ENCODE measurements around the gene SPTBN2. TPM values are rescaled to one million over a fixed set of nuclear protein-coding genes. Genes with fewer than 3 reads are reported as not detected.
"Not testable (repeated sequence)": the region's sequence is repeated elsewhere in the genome, so short reads cannot be mapped to it uniquely, and the experiment has no call there.

SPTBN2 gene
- total RNA-seq, 1 donor from 2014 or later, result 18.2 TPM

DNA sequence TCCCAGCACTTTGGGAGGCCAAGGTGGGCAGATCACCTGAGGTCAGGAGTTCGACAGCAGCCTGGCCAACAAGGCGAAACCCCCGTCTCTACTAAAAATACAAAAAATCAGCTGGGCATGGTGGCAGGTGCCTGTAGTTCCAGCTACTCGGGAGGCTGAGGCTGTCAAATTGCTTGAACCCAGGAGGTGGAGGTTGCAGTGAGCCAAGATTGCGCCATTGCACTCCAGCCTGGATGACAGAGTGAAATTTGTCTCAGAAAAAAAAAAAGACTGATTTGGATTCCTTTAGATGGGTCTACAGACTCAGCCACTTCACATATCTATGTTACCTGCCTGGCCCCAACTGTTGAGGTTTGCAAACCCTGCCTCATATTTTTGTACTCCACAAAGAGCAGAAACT is 4.8 kb downstream of the SPTBN2 start:
- not testable (repeated sequence) for DNase-seq (ENCODE audit: low spot score)

DNA sequence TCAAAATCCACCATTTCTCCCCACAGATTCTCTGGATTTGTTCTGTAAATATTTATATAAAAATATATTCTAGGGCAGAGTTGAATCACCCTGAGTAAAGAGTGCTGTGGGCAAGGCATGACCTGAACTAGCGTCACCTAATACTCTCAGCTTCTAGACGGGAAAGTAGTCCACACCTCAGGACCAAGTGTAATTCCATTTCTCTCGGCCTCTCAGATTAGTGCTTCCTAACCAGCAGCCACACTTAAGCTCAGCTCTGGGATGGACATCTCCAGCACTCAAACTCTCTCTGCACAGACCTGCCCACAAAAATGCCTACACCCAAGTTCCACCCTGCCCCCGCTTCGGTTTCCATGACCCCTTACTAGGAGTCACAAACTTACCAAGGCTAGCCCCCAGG is 5.3 kb downstream of the SPTBN2 start:
- no peak for DNase-seq (ENCODE audit: low spot score)

DNA sequence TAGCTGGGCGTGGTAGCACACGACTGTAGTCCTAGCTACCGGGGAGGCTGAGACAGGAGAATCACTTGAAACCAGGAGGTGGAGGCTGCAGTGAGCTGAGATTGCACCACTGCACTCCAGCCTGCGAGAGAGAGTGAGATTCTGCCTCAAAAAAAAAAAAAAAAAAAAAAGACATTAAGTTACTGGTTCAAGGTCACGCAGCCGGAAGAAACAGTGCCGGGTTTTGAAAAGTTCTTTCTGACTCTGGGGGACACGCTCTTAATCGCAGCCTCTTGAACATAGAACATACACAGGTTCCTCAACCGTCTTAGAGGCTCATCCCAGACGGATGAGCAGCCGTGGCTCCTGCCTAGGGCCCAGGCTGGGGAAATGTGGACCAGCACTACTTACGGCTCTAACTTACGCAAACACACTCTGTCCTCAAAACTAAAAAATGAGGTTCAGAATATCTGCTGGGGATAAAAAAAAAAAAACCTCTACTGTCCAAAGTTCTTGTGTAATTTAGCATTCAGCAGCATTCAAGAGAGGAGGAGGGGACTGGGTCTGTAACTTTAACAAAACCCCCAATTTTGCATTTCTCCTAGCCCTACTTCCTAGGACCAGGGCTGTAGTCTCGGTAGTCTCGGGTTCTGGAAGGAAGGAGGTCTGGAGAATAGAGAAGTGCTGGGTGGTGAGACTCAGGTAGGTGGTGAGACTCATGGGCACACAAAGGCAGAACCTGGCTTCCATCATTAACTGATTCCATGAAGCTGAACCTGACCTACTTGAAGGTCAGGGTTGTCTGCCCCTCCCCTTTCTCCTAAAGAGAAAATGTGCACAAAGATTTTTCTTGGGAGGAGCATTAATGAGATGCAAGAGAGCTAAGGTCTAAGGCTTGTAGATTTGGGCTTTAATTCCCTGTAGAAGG is 6.0 kb downstream of the SPTBN2 start:
- no peak for DNase-seq (ENCODE audit: low spot score)

DNA sequence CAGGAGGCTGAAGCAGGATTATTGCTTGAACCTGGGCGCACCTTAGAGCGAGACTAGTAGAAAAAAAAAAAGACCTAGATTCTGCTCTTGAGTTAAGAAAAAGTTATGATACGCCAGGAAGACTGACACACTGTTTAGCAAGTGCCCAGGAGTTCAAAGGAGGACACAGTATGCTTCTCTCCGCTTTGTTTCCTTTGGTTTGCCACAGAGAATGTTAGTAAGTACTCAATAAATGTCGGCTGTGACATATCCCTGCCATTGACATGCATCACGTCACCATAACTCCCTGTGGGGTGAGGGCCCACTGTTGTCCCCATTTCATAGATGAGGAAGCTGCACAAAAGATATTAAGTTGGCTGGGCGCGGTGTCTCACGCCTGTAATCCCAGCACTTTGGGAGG is 7.1 kb downstream of the SPTBN2 start:
- DNase-seq (ENCODE audit: low spot score), result no peak

DNA sequence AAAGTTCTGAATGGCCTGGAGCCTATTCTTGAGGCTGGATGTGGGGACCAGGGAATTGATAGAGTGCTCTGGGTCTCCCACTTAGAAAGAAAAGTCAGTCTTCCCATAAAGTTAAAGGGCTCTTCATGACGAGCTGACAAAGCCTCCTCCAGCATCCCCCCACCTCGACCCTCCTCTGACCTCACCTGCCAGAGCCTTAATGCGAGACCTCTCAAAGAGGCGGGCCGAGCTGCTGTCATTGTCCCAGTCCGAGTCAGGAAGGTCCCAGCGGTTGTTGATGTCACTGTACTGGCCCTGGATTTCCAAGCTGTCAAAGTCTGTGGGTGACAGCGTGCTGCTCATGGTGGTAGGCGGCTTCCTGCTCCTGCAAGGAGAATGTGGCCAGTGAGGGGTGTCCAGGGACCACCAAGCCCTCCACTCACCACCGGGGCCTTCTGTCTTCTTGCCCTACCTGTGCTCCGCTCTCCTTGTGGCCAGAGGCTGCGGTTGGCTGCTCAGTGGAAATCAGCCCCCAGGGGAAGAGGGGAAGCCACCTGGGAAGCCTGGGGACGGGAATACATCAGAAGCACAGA is 8.0 kb downstream of the SPTBN2 start:
- DNase-seq (ENCODE audit: low spot score), result no peak

DNA sequence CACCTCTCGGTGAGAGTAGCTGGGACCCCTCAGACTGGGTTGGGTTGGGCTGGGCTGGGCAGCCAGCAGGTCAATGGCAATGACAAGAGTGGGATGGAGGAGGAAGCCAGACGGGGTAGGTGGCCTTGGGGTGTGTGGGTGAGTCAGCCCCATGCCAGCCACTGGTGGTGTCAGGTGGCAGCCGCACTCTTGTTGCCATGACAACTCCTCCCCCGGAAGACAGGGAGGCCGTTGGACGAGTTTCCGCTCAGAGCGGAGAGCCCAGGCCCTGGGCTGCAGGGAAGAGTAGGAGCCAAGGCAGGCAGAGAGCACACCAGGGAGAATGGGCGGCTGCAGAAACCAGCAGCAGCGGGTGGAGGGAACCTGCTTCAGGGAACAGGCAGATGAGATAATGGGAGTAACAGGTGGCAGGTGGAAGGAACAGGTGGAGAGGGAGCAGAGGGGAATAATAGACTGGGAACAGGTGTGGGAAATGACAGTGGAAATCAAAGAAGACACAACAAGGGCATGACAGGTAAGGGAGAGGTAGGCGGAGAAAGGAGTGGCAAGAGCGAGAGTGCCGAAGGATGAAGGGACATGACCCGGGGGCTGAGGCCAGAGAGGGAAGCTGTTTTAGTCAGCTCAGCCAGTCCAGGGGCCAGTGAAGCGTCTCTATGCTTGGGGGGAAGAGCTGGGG is 8.7 kb downstream of the SPTBN2 start:
- peak; percentile 78 for DNase-seq (ENCODE audit: low spot score)

DNA sequence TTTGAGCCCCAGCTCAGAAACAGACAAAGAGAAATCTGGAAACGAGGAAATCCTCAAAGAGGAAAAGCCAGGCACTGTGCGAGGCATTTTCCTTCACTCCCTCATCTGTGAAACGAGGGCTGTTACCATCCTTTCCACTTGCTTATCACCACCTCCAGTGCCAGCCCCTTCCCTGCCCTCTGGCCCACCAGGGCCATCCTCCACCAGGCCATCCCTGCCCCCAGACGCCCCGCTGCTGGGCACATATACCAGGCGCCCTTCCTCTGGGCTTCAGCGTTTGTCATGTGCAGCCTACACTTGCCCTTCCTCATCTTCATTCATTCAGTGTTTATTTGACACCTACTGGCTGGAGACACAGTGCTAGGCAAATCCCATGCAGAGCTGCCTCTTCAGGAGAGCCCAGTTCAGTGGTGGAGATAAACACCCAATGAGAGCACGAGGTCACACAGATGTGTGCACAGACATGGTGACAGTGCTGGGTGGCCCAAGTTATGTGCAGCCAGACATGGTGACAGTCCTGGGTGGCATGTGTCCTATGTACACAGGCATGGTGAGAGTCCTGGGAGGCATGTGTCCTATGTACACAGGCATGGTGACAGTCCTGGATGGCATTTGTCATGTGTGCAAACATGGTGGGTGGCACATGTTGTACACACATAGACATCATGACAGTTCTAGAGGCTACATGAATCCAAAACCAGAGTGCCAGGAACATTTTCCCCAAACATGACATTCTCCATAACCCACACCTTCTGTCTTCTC is 9.7 kb downstream of the SPTBN2 start:
- DNase-seq (ENCODE audit: low spot score), result no peak

DNA sequence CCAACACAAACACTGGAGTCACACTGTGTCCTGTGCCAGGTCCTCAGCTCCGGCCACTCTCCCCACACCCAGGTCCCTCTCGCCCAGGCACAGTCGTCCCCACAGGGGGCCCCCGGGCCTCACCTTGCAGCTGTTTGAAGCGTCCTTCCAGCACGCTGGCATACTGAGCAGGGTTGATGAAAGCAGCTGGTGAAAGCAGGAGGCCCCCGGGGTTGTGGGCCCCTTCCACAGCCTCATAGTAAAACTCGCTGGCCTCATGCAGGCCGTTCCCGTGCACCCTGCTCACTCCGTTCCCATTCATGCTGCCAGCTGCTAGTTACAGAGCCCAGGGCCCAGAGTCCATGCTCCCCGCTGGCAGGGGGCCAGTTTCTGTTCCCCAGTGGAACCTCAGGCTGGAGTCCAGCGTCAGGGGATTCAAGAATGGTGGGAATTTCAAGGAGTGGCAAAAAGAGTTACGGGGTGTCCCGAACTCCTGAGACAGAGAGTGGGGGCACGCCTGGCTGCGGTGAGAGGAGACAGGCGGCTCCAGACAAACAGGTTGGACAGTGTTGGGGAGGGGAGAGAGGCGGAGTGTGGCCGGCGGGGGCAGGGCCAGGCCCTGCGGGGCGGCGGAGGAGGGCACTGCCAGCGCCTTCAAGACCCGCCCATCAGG is 10.6 kb downstream of the SPTBN2 start:
- DNase-seq (ENCODE audit: low spot score), result peak; percentile 34

DNA sequence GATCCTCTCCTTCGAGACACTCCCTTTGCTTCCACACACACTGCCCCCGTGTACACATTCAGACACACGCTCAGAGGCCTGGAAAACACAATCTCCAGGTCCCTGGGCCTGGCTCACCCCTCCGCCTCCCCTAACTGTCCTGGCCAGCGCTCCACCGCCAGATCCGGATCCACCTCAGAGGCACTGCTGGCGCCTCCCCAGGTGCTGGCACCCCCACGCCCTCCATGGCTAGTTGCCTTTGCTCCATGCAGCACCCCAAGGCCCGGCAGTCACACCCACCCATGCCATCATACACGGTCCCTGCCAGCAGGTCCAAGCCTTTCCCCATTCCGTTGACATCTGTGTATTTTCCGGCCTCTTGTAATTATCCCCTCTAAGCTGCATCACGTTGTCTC is 11.1 kb downstream of the SPTBN2 start:
- DNase-seq (ENCODE audit: low spot score), result no peak

DNA sequence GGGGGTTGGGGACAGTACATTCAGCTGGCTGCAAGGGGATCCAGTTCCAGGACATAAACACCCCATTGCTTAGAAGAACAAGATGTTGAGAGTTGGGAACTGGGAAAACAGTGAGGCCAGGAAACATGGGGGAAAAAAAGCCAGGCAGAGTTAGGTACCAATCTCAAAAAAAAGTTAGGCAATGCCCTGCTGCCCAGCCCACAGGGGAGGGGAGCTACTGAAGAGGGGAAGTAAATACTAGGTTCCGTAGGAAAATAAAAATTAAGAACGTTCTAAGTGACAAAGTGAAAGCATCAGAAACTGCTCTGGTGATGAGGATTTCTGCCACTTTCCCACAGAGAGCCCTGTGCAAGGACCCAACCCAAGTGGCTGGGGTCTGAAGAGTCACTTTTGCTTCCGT is 12.0 kb downstream of the SPTBN2 start:
- no peak for DNase-seq (ENCODE audit: low spot score)

DNA sequence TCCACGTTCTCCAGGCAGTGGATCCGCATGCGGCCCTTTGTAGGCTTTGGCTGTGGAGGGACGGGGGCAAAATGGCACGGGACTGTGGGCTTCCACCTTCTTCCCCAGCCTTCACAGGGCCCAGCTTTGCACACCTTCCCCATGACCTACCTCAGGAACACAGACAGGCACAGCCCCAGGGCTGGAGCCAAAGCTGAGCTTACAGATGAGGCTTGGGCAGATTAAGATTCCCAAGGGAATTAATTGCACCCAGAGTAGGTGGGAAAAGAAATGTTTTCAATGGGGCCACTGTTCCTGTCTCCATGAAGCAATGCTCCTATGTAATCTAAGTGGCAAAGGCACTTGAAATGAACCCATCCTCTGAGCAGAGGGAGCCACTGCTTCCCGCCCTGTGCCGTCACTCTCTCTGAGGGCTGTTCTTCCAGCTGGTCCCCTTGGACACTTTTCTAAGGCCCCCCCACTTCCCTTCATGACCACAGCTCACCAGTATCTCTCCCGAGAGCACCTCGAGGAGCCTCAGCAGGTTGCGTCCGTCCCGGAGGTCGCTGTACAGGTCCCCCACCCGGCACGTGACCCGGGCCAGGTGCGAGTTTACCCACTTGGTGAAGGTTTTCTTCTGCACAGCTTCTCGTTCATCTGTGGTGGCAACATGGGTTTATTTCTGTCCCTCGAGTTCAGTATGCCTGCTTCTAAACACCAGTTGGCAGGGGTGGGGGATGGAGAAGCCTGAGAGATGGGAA is 13.5 kb downstream of the SPTBN2 start:
- no peak for DNase-seq (ENCODE audit: low spot score)

DNA sequence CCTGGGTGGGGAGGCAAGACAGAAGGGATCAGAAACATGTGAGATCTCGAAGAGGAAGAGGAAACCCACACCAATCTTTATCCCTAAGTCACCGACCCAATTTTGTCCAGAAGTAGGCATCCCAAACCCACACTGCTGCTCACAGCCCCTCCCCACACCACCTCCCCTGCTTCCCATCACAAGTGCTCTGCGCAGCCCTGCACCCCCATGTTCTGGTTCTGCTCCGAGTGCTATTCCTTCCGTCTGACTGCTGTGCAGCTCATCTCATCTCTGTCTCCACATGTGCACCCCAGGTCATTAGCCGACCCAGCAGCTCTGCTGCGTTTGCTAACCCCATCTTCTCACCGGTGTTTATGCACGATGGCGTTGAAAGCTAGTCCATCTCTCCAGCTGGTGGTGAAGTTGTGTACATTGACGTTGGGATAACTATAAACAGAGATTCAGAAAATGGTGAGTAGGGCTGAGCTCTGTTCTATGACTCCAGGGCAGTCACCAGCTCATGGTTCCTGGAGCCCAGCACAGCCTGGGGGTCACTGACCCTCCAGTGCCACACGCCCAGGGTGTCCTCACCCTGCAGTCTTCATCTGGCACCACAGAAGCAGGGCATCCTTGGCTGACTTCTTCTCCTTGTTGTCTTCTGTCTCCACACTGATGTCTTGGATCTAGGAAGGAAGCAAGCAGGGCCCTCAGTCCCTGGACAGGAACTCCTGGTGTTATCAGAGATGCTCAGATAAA is 15.1 kb downstream of the SPTBN2 start:
- no peak for DNase-seq (ENCODE audit: low spot score)

DNA sequence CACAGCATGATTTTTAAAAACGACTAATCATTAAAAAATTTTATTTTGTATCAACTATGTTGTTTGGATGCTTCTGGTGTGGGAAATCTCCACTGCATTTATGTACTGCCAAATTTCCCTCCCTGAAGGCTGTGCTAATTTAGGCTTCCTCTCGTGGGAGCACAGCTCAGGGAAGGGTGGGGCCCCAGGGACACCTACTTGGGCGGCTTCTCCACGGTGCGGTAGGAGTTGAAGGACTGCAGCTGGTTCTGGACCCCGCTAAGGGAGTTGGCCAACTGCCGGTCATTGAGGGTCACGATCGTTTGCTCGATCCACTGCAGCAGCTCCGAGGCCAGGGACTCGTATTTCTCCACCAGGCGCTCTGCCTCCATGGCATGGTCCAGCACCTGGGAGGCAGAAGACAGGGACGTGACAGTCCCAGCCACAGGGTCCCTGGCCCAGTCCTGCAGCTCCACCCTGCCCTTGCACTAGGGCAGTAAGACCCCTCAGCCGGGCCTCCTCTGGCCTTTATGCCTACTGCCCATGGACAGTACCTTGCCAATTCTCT is 18.6 kb downstream of the SPTBN2 start:
- no peak for DNase-seq (ENCODE audit: low spot score)

DNA sequence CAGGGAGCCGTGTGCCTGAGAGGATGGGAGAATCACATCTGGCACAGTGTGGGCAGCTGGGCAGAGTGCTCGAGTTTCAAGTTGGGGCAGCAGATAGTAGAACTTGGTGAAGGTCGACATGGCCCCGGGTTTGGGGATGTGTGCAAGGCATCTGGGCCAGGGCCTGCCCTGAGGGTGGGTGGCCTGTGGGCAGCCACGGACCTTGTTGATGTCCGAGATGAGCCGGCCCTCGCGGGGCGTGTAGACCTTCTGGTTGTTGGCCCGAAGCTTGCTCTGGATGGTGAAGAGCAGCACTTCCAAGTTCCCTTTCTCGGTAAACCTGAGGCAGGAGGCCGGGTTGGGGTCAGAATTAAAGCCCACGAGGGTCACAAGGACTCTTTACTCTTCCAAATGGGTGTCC is 20.3 kb downstream of the SPTBN2 start:
- DNase-seq (ENCODE audit: low spot score), result no peak

DNA sequence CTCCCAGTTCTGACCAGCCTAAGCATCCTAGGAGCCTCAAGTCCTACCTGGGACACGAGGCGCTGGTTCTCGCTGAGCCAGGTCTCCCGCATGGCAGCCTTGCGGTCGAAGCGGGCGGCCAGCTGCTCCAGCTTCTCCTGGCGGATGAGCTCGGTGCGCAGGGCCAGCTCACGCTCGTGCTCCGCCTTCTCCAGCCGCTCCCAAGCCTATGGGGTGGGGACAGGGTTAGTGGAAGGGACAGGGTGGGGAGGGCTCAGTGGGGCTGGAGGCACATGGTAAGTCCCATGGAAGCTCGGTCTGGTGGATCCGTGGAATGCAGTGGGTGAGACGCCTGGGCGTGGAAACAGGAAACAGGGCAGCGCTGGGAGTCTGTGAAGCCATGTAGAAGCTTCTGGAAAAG is 20.9 kb downstream of the SPTBN2 start:
- no peak for DNase-seq (ENCODE audit: low spot score)

DNA sequence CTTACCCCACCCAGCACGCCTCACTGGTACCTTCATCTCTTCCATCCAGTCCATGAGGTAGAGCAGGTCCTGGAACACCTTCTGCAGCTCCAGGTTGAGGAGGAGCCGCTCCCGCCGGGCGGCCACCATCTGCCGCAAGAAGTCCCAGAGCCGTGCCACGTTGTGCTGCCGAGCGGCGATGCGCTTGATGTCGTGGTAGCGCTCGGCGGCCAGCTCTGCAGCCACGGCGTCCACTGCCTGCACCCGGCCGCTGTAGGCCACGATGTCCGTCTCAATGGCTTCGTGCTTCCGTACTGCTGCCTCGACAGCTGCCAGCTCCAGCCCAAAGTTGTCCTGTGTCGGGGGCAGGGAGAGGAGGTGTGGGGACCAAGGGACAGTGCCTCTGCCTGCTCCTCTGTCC is 21.5 kb downstream of the SPTBN2 start:
- DNase-seq (ENCODE audit: low spot score), result no peak

DNA sequence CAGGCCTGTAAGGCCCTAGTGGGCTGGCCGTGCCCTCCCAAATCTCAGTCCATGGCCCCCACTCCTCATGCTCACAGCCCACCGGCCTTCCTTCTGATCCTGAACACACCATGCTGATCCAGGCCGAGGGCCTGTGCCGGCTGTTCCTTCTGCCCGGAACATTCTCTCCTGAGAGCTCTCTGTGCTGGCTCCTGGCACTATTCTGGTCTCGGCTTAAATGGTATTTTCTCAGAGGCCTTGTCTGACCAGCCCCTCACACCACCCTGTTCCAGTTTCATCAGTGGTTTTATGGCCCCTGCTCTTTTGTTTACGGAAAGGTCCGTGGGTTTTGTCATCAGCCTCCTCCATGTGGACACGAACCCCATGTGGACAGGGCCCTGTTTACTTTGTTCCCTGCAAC is 22.0 kb downstream of the SPTBN2 start:
- no peak for DNase-seq (ENCODE audit: low spot score)

DNA sequence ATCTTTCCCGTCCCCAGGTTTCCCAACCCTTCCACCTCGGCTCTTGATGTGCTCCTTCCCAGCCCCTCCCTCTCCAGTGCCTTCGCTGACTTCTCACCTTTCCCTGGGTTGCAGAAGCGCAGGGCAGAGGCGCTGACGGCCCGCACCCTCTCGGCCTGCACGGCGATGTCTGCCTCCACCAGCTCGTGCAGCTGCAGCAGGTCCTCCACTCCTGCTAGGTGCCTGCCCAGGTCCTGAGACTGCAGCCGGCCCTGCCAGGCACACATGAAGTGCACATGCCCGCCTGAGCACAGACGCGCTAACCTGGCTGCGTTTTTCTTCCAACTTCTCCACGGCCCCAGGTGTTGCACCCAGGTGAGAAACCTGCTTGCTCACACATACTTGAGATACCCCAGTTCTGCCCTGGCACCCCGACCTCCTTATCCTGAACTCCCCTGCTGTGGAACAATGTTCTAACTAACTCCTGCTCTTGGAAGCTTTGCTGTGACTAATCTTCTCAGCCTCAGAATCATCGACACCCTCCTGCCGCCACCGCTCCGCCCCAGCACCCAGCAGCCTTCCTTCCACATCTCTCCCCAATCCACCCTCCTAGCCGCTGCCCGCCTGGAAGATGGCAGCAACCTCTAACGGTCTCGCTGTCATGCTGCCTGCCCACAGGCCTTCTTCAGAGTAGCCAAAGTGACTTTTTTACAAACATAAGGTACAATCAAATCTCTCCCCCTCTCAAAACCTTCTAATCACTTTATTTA is 23.3 kb downstream of the SPTBN2 start:
- no peak for DNase-seq (ENCODE audit: low spot score)

DNA sequence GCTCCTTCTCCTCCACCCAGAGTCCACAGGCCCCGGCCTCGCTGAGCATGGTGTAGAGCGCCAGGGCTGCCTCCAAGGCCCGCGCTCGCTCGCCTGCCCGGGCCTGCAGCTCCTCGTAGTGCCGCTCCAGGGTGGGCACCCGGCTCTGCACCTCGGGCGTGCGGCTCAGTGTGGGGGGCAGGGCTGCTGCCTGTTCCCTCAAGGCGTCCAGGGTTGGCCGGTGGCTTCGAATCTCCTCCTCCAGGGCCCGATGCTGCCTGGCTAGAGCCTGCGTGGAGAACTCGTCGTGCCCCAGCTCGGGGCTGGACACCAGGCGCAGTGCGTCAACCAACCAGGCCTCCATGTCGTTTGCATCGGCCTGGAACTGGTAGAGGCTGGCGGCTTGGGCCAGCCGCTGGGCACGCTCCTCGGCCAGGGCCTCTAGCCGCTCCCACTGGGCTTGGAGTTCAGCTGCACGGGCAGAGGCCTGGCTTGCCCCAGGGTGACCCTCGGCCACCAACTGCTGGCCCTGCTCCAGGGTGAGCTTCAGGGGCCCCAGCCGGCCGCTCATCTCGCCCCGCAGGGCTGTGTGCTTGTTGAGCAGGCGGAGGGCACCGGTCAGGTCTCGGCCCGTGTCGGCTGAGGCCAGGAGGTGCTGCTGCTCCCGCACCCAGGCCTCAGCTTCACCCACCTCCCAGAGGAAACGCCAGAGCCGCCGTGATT is 24.2 kb downstream of the SPTBN2 start:
- no peak for DNase-seq (ENCODE audit: low spot score)

Data from mucosa of gallbladder (tissue), 1 donor.